Measurements from ENCODE around the gene FAM227A.
A peak's percentile ranks its signal among the peaks of the same experiment; 100 is the strongest.

The FAM227A gene

DNA sequence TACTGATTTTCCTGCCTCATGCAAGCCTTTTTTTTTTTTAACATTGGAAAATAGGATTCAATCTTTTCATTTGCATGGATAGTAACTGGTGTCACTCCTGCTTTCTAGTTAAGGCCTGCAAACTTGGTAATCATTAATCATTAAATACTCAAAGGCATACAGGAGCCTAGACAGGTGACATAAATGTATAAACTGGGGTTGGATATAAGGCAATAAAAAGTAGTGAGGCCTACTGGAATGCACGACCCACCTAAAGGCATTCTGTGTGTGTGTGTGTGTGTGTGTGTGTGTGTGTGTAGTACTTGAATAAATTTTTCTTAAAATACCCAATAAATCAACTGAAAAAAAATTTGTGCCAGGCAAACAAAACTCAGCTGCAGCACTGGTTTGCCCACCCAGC lies 33.5 kb upstream of the FAM227A start:
- TF ChIP-seq ZFX (IDR thresholded peaks at IDR 0.05; ENCODE audit: borderline replicate concordance): no peak
- TF ChIP-seq, protein P1, sequence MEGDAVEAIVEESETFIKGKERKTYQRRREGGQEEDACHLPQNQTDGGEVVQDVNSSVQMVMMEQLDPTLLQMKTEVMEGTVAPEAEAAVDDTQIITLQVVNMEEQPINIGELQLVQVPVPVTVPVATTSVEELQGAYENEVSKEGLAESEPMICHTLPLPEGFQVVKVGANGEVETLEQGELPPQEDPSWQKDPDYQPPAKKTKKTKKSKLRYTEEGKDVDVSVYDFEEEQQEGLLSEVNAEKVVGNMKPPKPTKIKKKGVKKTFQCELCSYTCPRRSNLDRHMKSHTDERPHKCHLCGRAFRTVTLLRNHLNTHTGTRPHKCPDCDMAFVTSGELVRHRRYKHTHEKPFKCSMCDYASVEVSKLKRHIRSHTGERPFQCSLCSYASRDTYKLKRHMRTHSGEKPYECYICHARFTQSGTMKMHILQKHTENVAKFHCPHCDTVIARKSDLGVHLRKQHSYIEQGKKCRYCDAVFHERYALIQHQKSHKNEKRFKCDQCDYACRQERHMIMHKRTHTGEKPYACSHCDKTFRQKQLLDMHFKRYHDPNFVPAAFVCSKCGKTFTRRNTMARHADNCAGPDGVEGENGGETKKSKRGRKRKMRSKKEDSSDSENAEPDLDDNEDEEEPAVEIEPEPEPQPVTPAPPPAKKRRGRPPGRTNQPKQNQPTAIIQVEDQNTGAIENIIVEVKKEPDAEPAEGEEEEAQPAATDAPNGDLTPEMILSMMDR (IDR thresholded peaks at IDR 0.05): no peak
- H3K27ac ChIP-seq: no peak overlapping the region

DNA sequence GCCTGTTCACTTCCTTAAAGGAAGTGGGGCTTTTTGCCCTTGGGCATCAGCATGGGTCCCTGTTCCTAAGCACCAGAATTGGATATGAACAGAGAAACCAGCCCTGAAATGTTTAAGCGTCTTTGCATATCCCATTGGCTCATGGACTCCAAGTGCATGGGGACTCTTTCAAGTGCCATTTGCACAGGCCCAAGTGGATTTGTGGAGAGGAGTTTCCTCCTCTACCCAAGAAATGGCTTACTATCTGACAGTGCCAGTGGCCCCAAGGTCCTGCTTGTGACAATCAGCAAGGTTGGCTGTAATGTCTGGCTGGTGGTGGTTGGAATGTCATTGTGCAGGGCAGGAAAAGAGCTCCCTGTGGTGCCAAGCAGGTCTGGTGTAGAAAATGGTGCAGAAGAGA lies 29.6 kb upstream of the FAM227A start:
- H3K27ac ChIP-seq: no peak overlapping the region
- no peak for TF ChIP-seq ZFX (IDR thresholded peaks at IDR 0.05; ENCODE audit: borderline replicate concordance)
- TF ChIP-seq, protein P1 (IDR thresholded peaks at IDR 0.05): no peak

DNA sequence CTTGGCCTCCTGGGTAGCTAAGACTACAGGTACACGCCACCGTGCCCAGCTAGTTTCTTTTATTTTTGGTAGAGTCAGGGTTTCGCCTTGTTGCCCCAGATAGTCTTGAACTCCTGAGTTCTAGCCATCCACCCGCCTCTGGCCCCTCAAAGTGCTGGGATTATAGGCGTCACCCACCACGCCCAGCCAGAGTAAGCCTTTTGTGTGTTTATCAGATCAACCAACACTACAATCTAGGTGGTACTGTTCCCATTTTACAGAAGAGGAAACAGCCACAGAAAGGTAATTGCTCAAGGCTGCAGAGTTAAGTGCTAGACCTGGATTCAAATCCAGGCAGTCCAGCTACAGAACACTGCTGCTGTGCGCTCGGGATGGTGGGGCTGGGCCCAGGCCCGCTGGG lies 28.7 kb upstream of the FAM227A start:
- TF ChIP-seq ZFX (IDR thresholded peaks at IDR 0.05; ENCODE audit: borderline replicate concordance): no peak
- TF ChIP-seq, protein P1 (IDR thresholded peaks at IDR 0.05): no peak
- no peak overlapping the region for H3K27ac ChIP-seq

DNA sequence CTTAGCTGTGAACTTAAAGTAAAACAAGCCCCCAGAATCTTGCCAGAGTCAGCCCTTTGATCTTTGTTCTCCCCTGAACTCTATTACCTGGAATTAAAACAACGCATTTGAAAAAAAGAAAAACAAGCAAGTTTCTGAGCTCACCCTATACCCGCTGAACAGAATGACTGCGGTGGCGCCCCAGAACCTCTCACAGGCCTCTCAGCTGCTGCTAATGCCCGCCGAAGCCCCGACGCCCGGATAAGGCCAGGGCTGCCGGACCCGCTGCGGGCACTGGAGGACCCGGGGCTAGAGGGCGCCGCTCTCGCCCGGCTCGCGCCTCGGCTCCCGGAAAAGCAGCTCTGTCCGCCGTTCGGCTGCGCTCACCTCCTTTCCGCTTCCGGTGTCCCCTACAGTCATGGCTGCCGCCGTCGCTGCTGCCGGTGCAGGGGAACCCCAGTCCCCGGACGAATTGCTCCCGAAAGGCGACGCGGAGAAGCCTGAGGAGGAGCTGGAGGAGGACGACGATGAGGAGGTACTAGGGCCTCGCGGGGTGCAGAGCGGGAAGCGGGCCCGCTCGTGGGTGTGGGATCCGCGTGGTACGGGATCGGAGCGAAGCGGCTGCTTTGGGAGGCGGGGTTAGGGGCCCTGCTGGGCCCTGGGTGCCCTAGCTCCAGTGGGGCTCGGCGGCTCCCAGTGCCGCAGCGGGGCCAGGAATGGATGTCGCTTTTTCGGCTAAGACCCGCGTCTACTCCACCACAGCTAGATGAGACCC lies 25.6 kb upstream of the FAM227A start, which contains the start of gene TOMM22:
Gene TOMM22, plus strand, starts transcription at position 376 of the 754 bp plus-strand sequence. Its CDS starts 22 bp downstream, at position 398.
- TF ChIP-seq, protein P1 (IDR thresholded peaks at IDR 0.05): peak; percentile 95
- TF ChIP-seq ZFX (IDR thresholded peaks at IDR 0.05; ENCODE audit: borderline replicate concordance): no peak
- H3K27ac ChIP-seq: peak within 1 kb of the TSS; percentile 67

DNA sequence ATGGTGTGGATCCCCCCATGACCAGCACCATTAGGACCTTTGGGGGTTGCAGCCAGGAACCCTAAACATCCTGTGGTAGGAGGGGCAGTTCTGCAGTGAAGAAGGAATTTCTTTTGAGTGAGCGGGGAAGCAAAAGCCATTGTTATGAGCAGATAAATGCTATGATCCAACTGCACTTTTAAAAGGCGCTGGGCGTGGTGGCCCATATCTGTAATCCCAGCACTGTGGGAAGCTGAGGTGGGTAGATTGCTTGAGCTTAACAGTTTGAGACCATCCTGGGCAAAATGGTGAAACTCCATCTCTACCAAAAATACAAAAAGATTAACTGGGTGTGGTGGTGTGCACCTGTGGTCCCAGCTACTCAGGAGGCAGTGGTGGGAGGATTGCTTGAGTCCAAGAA lies 19.6 kb upstream of the FAM227A start:
- H3K27ac ChIP-seq: no peak overlapping the region
- TF ChIP-seq, protein P1 (IDR thresholded peaks at IDR 0.05): no peak
- no peak for TF ChIP-seq ZFX (IDR thresholded peaks at IDR 0.05; ENCODE audit: borderline replicate concordance)

DNA sequence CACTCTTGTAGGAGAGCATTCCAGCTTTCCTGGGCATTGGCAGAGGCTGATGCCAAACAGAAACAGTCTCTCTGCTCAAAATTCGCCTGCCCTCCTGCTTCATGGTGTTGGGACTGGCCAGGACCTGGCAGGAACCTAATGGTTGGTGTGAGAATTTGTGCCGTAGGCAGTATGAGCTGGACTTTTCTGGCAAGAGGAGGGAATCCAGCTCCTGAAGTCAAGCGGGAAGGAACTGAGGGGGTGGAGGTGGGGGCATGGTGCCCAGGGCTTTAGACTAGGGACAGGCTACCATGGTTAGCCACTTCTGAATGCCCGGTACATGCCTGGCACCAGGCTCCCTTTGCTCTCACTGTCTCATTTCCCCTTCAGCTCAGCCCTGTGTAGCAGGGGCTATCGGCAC lies 18.7 kb upstream of the FAM227A start:
- TF ChIP-seq, protein P1 (IDR thresholded peaks at IDR 0.05): no peak
- TF ChIP-seq ZFX (IDR thresholded peaks at IDR 0.05; ENCODE audit: borderline replicate concordance): no peak
- no peak overlapping the region for H3K27ac ChIP-seq

All from 22Rv1 (cell line).